Colonic mucosa (tissue), 4 donors: ENCODE results near the gene CREBBP. TPM values are rescaled to one million over a fixed set of nuclear protein-coding genes. Genes with fewer than 3 reads are reported as not detected.

Source experiments
- DNase-seq: peaks from one replicate; pipeline ENCODE4 v3.0.0-alpha.2; 2020
- H3K27ac ChIP-seq: fragments of 200-600 bp; one replicate; pipeline ENCODE4 v1.8.0; 2021
- H3K27me3 ChIP-seq: fragments of 200-600 bp; one replicate; pipeline ENCODE4 v1.8.0; 2021
- H3K36me3 ChIP-seq: fragments of 200-600 bp; one replicate; pipeline ENCODE4 v1.8.0; 2021
- H3K4me1 ChIP-seq: fragments of 200-600 bp; one replicate; pipeline ENCODE4 v1.8.0; 2021; ENCODE audit warnings: mild to moderate bottlenecking
- H3K4me3 ChIP-seq: fragments of 200-600 bp; one replicate; pipeline ENCODE4 v1.8.0; 2021
- H3K9ac ChIP-seq, 2 donors: one replicate each; pipeline ENCODE4 v1.7.0; 2013; ENCODE audit warnings: control low read depth in 2 of 2, low read depth in 2 of 2, low read length in 2 of 2
- H3K9me3 ChIP-seq: fragments of 200-600 bp; one replicate; pipeline ENCODE4 v1.8.0; 2021
- intact Hi-C: fragments of 100-400 bp; cut with DNase I; formaldehyde crosslinking; loops from one replicate; pipeline ENCODE4 v1.14.1; 2022
- total RNA-seq, 2 donors: library from RNA; stranded (reverse); fragmentation: NEBNext Ultra II Directional in 1 of 2; extraction: Animal tissue kit (Norgen Biotek cat#: 25700) in 1 of 2; gene quantifications; one replicate each; pipeline ENCODE4 v1.2.1, GENCODE V29; 2021
- TF ChIP-seq, protein P1 (sequence below): fragments of 200-600 bp; IDR thresholded peaks from one replicate; pipeline ENCODE4 v1.8.0; 2022; ENCODE audit warnings: antibody characterized with exemption, mild to moderate bottlenecking
- donor health status: healthy.
- donor health status: DM: no; HTN: no; CAD: no.
- donor health status: DM: no; HTN: no; CAD: no.

CREBBP gene
- total RNA-seq, 2 donors from 2014 or later, result 42.0 to 45.2 TPM

DNA sequence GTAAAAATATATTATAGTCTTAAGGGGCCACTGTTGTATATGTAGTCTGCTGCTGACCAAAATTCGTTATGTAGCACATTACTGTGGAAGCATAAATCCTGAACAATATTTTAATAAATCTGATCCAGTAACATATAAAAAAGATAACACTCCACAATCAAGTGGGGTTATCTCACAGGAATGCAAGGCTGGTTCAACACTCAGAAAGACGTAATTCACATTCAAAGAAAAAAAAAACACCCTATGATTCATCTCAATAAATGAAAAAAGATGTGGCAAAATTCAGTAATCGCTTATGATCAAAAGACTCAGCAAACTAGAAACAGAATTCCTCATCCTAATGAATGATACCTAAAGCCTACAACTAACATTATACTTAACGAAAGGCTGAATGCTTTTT is 47.8 kb downstream of the CREBBP start:
- TF ChIP-seq, protein P1, sequence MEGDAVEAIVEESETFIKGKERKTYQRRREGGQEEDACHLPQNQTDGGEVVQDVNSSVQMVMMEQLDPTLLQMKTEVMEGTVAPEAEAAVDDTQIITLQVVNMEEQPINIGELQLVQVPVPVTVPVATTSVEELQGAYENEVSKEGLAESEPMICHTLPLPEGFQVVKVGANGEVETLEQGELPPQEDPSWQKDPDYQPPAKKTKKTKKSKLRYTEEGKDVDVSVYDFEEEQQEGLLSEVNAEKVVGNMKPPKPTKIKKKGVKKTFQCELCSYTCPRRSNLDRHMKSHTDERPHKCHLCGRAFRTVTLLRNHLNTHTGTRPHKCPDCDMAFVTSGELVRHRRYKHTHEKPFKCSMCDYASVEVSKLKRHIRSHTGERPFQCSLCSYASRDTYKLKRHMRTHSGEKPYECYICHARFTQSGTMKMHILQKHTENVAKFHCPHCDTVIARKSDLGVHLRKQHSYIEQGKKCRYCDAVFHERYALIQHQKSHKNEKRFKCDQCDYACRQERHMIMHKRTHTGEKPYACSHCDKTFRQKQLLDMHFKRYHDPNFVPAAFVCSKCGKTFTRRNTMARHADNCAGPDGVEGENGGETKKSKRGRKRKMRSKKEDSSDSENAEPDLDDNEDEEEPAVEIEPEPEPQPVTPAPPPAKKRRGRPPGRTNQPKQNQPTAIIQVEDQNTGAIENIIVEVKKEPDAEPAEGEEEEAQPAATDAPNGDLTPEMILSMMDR, result no peak
- Histone ChIP-seq H3K9ac (no peak overlapping the region), H3K4me3 (no peak overlapping the region), H3K4me1 (no peaks in the 10 kb centered on the region), H3K9me3 (no peaks in the 10 kb centered on the region), H3K27me3 (no peaks in the 10 kb centered on the region), H3K36me3 (no peaks in the 10 kb centered on the region), H3K27ac (no peak overlapping the region)
- no peak for DNase-seq
- intact Hi-C loops, result no loop called here

DNA sequence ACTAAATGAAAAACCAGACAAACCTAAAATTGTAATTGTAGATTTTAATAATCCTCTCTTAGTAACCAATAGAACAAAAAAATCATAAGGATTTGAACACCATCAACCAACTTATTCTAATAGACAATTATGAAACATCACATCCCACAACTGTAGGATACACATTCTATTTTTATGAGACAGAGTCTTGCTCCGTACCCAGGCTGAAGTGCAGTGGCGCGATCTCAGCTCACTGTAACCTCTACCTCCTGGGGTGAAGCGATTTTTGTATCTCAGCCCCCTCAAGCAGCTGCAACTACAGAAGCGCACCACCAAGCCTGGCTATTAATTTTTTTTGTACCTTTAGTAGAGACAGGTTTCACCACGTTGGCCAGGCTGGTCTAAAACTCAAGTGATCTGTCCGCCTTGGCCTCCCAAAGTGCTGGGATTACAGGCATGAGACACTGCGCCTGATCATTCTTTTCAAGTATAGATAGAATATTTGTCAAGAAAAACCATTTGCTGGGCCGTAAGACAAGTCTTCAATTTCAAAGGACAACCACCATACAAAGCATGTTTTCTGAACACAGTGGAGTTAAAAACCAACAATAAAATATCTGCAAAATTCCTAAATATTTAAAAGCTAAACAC is 49.8 kb downstream of the CREBBP start:
- H3K4me3 ChIP-seq, result no peak overlapping the region
- H3K4me1 ChIP-seq, result no peaks in the 10 kb centered on the region
- H3K9ac ChIP-seq, result no peak overlapping the region
- no peaks in the 10 kb centered on the region for H3K36me3 ChIP-seq
- H3K27ac ChIP-seq, result no peak overlapping the region
- intact Hi-C loops, result no loop called here
- TF ChIP-seq, protein P1, result no peak
- no peak for DNase-seq
- no peaks in the 10 kb centered on the region for H3K27me3 ChIP-seq
- H3K9me3 ChIP-seq, result no peaks in the 10 kb centered on the region

DNA sequence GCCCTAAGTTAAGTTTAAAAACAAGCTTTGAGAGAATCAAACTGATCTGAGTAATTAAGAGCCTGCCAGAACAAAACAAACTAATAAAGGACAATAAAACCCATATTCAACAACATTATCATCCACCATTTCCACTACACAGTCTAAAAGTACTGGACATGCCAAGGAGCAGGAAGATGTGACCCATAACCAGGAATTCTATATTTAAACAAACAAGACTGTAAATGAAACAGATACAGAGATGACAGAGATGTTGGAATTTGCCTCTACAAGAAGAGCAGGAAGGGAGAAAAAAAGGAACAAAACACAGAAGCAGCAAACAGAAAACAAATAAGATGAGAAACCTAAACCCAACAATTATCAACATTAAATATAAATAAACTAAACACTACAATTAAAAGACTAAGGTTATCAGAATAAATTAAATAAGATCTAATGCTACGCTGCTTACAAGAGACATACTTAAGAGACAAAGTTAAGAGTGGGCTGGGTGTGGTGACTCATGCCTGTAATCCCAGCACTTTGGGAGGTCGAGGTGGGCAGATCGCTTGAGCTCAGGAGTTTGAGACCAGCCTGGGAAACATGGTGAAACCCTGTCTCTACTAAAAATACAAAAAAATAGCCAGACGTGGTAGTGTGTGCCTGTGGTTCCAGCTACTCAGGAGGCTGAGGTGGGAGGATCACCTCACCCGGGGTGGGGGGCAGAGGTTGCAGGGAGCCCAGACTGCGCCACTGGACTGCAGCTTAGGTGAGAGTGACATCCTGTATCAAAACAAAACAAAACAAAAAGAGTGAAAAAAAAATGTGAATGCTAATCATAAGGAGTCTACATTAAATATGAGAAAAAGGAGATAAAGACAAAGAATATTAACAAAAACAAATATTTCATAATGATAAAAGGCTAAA is 50.6 kb downstream of the CREBBP start:
- no peaks in the 10 kb centered on the region for H3K27me3 ChIP-seq
- intact Hi-C loops, result no loop called here
- H3K4me3 ChIP-seq, result no peak overlapping the region
- H3K4me1 ChIP-seq, result no peaks in the 10 kb centered on the region
- no peaks in the 10 kb centered on the region for H3K36me3 ChIP-seq
- TF ChIP-seq, protein P1, result no peak
- no peak overlapping the region for H3K9ac ChIP-seq
- DNase-seq, result no peak
- H3K9me3 ChIP-seq, result no peaks in the 10 kb centered on the region
- no peak overlapping the region for H3K27ac ChIP-seq

DNA sequence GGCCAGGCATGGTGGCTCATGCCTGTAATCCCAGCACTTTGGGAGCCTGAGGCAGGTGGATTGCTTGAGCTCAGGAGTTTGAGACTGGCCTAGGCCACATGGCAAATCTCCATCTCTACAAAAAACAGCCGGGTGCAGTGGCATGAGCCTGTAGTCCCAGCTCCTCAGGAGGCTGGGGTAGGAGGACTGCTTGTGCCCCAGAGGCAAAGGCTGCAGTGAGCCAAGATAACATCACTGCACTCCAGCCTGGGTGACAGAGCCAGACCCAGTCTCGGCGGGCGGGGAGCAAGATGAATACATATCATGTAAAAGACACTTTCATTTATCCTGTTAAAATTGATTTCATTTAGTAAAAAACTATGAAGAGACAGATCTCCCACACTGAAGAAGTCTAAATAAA is 54.6 kb downstream of the CREBBP start:
- no peak overlapping the region for H3K4me3 ChIP-seq
- no peaks in the 10 kb centered on the region for H3K36me3 ChIP-seq
- TF ChIP-seq, protein P1, result no peak
- no peak overlapping the region for H3K9ac ChIP-seq
- H3K27me3 ChIP-seq, result no peaks in the 10 kb centered on the region
- intact Hi-C loops, result no loop called here
- no peak overlapping the region for H3K27ac ChIP-seq
- H3K4me1 ChIP-seq, result peaks cover 10% of the 10 kb centered on the region
- H3K9me3 ChIP-seq, result no peaks in the 10 kb centered on the region
- DNase-seq, result no peak

DNA sequence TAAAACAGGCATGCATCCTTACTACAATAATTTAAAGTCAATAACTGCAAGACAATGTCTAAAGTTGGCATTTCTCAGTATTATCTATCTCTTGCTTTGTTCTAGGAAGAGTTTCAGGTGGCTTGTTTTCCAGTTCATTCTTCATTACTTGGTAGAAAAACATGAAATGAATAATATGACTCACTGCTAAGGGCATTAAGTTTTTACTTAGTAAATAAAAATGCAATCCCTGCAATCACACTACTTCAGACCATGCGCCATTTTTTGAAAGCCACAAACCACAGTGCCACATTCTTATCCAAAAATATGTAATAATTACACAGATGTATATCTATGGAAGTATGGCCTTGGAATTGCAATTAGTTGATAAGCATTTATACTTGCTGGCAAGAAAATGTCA is 55.4 kb downstream of the CREBBP start:
- no peaks in the 10 kb centered on the region for H3K36me3 ChIP-seq
- TF ChIP-seq, protein P1, result no peak
- H3K4me1 ChIP-seq, result peaks cover 17% of the 10 kb centered on the region
- H3K27ac ChIP-seq, result no peak overlapping the region
- intact Hi-C loops, result no loop called here
- DNase-seq, result no peak
- H3K4me3 ChIP-seq, result no peak overlapping the region
- no peaks in the 10 kb centered on the region for H3K27me3 ChIP-seq
- no peak overlapping the region for H3K9ac ChIP-seq
- no peaks in the 10 kb centered on the region for H3K9me3 ChIP-seq
